ENCODE results near the gene GPD2.

Gene GPD2

GRCh38 chr2:156536534-156536933, 100.4 kb downstream of the GPD2 start:
- DNase-seq = no peak

- DNase-seq = no peak
Measured at GRCh38 chr2:156537141-156537540, 101.0 kb downstream of the GPD2 start.

GRCh38 chr2:156538083-156538504, 101.9 kb downstream of the GPD2 start:
- no peak for DNase-seq

- DNase-seq = no peak
Measured at GRCh38 chr2:156539086-156539860, 103.1 kb downstream of the GPD2 start.

- DNase-seq = no peak
Measured at GRCh38 chr2:156540706-156541105, 104.5 kb downstream of the GPD2 start.

- DNase-seq = no peak
Measured at GRCh38 chr2:156541229-156541628, 105.0 kb downstream of the GPD2 start.

GRCh38 chr2:156541706-156542105, 105.5 kb downstream of the GPD2 start:
- no peak for DNase-seq

- no peak for DNase-seq
Measured at GRCh38 chr2:156548413-156548812, 112.2 kb downstream of the GPD2 start.

GRCh38 chr2:156553714-156554442, 117.7 kb downstream of the GPD2 start:
- DNase-seq = no peak

GRCh38 chr2:156561326-156561725, 125.1 kb downstream of the GPD2 start:
- no peak for DNase-seq

- DNase-seq = no peak
Measured at GRCh38 chr2:156562124-156562523, 125.9 kb downstream of the GPD2 start.

- no peak for DNase-seq
Measured at GRCh38 chr2:156563994-156564753, 128.0 kb downstream of the GPD2 start.

GRCh38 chr2:156565066-156565710, 129.0 kb downstream of the GPD2 start:
- DNase-seq = no peak

- DNase-seq = no peak
Measured at GRCh38 chr2:156573710-156574109, 137.5 kb downstream of the GPD2 start.

- DNase-seq = no peak
Measured at GRCh38 chr2:156574112-156574511, 137.9 kb downstream of the GPD2 start.

GRCh38 chr2:156576005-156576404, 139.8 kb downstream of the GPD2 start:
- DNase-seq = no peak

- no peak for DNase-seq
Measured at GRCh38 chr2:156580501-156580900, 144.3 kb downstream of the GPD2 start.

GRCh38 chr2:156581280-156581679, 145.1 kb downstream of the GPD2 start:
- DNase-seq = no peak

GRCh38 chr2:156585457-156585856, 149.3 kb downstream of the GPD2 start:
- DNase-seq = no peak

GRCh38 chr2:156586621-156587020, 150.4 kb downstream of the GPD2 start:
- DNase-seq = no peak

- DNase-seq = no peak
Measured at GRCh38 chr2:156589381-156590079, 153.4 kb downstream of the GPD2 start.

- DNase-seq = no peak
Measured at GRCh38 chr2:156590085-156590739, 154.0 kb downstream of the GPD2 start.

All from activated T-cell treated with anti-CD3 and anti-CD28 coated beads, Interleukin-2, amount 50 U/mL, for 48 hours (primary cell).